AG09309 (cell line): ENCODE data around the gene TXNDC16.
"Not testable (repeated sequence)": the region's sequence is repeated elsewhere in the genome, so short reads cannot be mapped to it uniquely, and the experiment has no call there.

ENCODE experiments used
- DNase-seq: peaks from one replicate; pipeline ENCODE4 v3.0.0-alpha.2; 2010; ENCODE audit warnings: low read depth
- H3K4me3 ChIP-seq: 2 replicates; pipeline ENCODE4 v1.5.1; 2011; ENCODE audit warnings: mild to moderate bottlenecking, low read depth, low read length, moderate library complexity; ENCODE audit not compliant: control insufficient read depth
- CTCF ChIP-seq: IDR thresholded peaks from 2 replicates; pipeline ENCODE4 v1.5.1; 2011; ENCODE audit warnings: mild to moderate bottlenecking, low read depth, low read length, inconsistent platforms; ENCODE audit not compliant: insufficient read depth, control insufficient read depth; ENCODE audit errors: missing control alignments

TXNDC16 gene

GRCh38 chr14:52473557-52473956 is 78.7 kb downstream of the TXNDC16 start:
- TF ChIP-seq CTCF = peak; percentile 21
- H3K4me3 ChIP-seq = no peak overlapping the region
- peak; percentile 23 for DNase-seq

- TF ChIP-seq CTCF = no peak
- no peak for DNase-seq
- H3K4me3 ChIP-seq = no peak overlapping the region
Measured at GRCh38 chr14:52472728-52473127, 79.6 kb downstream of the TXNDC16 start.

- not testable (repeated sequence) for H3K4me3 ChIP-seq, DNase-seq
Measured at GRCh38 chr14:52472251-52472650, 80.1 kb downstream of the TXNDC16 start.

GRCh38 chr14:52467515-52468266 is 84.6 kb downstream of the TXNDC16 start:
- DNase-seq = no peak
- TF ChIP-seq CTCF = no peak
- H3K4me3 ChIP-seq = no peak overlapping the region

- H3K4me3 ChIP-seq = no peak overlapping the region
- DNase-seq = no peak
- no peak for TF ChIP-seq CTCF
Measured at GRCh38 chr14:52464175-52464574, 88.1 kb downstream of the TXNDC16 start.

GRCh38 chr14:52463375-52463774 is 88.9 kb downstream of the TXNDC16 start:
- H3K4me3 ChIP-seq = no peak overlapping the region
- DNase-seq = no peak
- no peak for TF ChIP-seq CTCF

- TF ChIP-seq CTCF = no peak
- H3K4me3 ChIP-seq = no peak overlapping the region
- DNase-seq = no peak
Measured at GRCh38 chr14:52461721-52462120, 90.6 kb downstream of the TXNDC16 start.
